OCI-LY7 (cell line): ENCODE data around the gene CERCAM.

ENCODE experiments used
- CTCF ChIP-seq: fragments of 200-600 bp; sonication (generic); conservative IDR thresholded peaks from 2 replicates; pipeline ENCODE4 v1.5.1; 2014; ENCODE audit warnings: mild to moderate bottlenecking, antibody characterized with exemption, low read length, moderate library complexity, mixed read lengths
- EZH2phosphoT487 ChIP-seq: fragments of 200-600 bp; sonication (generic); IDR thresholded peaks from 2 replicates; pipeline ENCODE4 v1.6.1; 2018; ENCODE audit warnings: low read depth, borderline replicate concordance, mild to moderate bottlenecking, mixed run types, antibody characterized with exemption, low read length, moderate library complexity, mixed read lengths

GRCh38 chr9:128397831-128398230 is 22.8 kb upstream of the CERCAM start:
- TF ChIP-seq CTCF: no peak
- no peak for TF ChIP-seq EZH2phosphoT487
